Measurements from ENCODE around the gene MSL3B.

The MSL3B gene

DNA sequence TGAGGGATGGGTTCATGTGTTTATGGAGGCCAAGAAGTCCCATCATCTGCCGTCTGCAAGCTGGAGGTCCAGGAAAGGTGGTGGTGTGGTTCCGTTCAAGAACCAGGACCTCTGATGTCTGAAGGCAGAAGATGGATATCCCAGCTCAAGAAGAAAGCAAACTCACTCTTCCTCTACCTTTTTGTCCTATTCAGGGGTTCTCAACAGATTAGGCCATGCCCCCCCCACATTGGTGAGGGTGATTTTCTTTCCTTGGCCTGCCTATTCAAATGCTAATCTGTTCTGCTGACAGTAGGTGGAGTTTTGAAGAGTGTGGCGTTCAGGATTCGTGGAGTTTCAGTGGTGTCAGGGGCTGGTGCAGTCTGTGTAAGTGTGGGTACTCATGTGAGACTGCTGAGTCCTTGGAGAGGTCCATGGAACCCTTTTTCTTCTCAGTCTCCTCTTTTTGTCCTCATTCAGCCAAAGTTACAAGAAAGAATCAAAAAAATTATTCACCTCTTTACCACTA lies 5.9 kb downstream of the MSL3B start:
- Histone ChIP-seq H3K36me3 (ENCODE audit: control insufficient read depth, insufficient read depth, low read length) (no peaks in the 10 kb centered on the region), H3K4me1 (no peaks in the 10 kb centered on the region), H3K79me2 (no peaks in the 10 kb centered on the region), H2AFZ (no peak overlapping the region), H3K9me3 (ENCODE audit: control insufficient read depth, low read length) (no peaks in the 10 kb centered on the region), H3K4me3 (ENCODE audit: low read depth, low read length) (no peak overlapping the region), H3K4me2 (ENCODE audit: low read length) (no peak overlapping the region), H3K27me3 (ENCODE audit: control insufficient read depth, insufficient read depth, low read length) (no peaks in the 10 kb centered on the region), H3K27ac (no peak overlapping the region), H3K9ac (no peak overlapping the region)
- TF ChIP-seq CTCF (IDR thresholded peaks at IDR 0.05) = no peak

GRCh38 chr2:233858331-233858730 lies 9.9 kb downstream of the MSL3B start:
- no peaks in the 10 kb centered on the region for H3K79me2 ChIP-seq
- peaks cover 7% of the 10 kb centered on the region for H3K4me1 ChIP-seq
- no peaks in the 10 kb centered on the region for H3K9me3 ChIP-seq (ENCODE audit: control insufficient read depth, low read length)
- H3K36me3 ChIP-seq (ENCODE audit: control insufficient read depth, insufficient read depth, low read length) = no peaks in the 10 kb centered on the region
- H2AFZ ChIP-seq = no peak overlapping the region
- H3K27ac ChIP-seq = no peak overlapping the region
- no peaks in the 10 kb centered on the region for H3K27me3 ChIP-seq (ENCODE audit: control insufficient read depth, insufficient read depth, low read length)
- H3K4me2 ChIP-seq (ENCODE audit: low read length) = no peak overlapping the region
- H3K9ac ChIP-seq = no peak overlapping the region
- no peak overlapping the region for H3K4me3 ChIP-seq (ENCODE audit: low read depth, low read length)
- TF ChIP-seq CTCF (IDR thresholded peaks at IDR 0.05) = no peak

- H3K79me2 ChIP-seq = no peaks in the 10 kb centered on the region
- no peak overlapping the region for H3K4me3 ChIP-seq (ENCODE audit: low read depth, low read length)
- no peak overlapping the region for H3K4me2 ChIP-seq (ENCODE audit: low read length)
- H3K4me1 ChIP-seq = peaks cover 7% of the 10 kb centered on the region
- H3K27me3 ChIP-seq (ENCODE audit: control insufficient read depth, insufficient read depth, low read length) = no peaks in the 10 kb centered on the region
- no peaks in the 10 kb centered on the region for H3K36me3 ChIP-seq (ENCODE audit: control insufficient read depth, insufficient read depth, low read length)
- H3K9ac ChIP-seq = no peak overlapping the region
- no peaks in the 10 kb centered on the region for H3K9me3 ChIP-seq (ENCODE audit: control insufficient read depth, low read length)
- no peak overlapping the region for H3K27ac ChIP-seq
- TF ChIP-seq CTCF (IDR thresholded peaks at IDR 0.05) = peak; percentile 67
- peak overlapping the region; percentile 41 for H2AFZ ChIP-seq
These were observed 10.6 kb downstream of the MSL3B start for GRCh38 chr2:233857511-233858141.

DNA sequence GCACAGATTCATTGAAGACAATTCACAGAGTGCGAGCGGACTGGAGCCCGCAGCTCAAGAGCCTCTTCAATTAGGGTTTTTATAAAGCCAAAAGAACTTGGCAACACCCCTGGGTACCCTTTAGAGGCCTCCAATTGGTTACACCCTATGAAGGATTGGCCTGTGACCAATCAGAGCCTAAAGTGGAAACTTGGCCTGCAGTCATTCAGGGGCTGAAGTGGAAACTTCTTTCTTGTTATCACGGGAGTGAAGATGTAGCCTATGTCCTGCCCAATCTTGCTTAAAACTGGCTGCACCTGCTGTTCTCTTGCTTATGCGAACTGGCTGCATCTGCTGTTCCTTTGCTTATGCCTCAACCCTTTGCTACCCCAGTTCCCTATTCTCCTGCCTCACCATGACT lies 12.0 kb downstream of the MSL3B start:
- Histone ChIP-seq H3K4me1 (peaks cover 7% of the 10 kb centered on the region), H3K27me3 (ENCODE audit: control insufficient read depth, insufficient read depth, low read length) (no peaks in the 10 kb centered on the region), H3K27ac (no peak overlapping the region), H3K4me3 (ENCODE audit: low read depth, low read length) (no peak overlapping the region), H3K36me3 (ENCODE audit: control insufficient read depth, insufficient read depth, low read length) (no peaks in the 10 kb centered on the region), H3K4me2 (ENCODE audit: low read length) (no peak overlapping the region), H3K9ac (no peak overlapping the region), H3K79me2 (no peaks in the 10 kb centered on the region), H3K9me3 (ENCODE audit: control insufficient read depth, low read length) (no peaks in the 10 kb centered on the region), H2AFZ (peak overlapping the region; percentile 62)
- TF ChIP-seq CTCF (IDR thresholded peaks at IDR 0.05) = no peak

DNA sequence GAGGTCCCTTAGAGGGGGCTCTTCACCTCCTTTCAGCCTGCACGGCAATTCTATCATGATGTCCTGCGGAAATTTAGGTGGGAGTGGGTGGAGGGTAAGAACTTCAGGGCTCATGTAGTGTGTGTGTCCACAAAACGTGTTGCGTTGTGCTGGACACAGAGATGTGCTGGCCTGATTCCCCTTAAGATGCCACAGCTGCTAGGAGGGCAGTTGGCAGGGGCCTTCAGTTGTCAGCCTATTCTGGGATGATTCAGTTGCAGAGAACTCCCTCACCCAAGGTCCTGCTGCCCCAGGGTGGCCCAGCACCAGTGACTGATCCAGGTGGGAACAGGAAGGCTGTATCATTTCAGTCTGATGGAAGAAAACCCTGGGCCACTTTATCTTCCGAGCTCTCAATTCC lies 12.8 kb downstream of the MSL3B start:
- H3K27ac ChIP-seq = no peak overlapping the region
- H3K79me2 ChIP-seq = no peaks in the 10 kb centered on the region
- no peak for TF ChIP-seq CTCF (IDR thresholded peaks at IDR 0.05)
- H3K9ac ChIP-seq = no peak overlapping the region
- H3K4me2 ChIP-seq (ENCODE audit: low read length) = no peak overlapping the region
- peaks cover 7% of the 10 kb centered on the region for H3K4me1 ChIP-seq
- H3K9me3 ChIP-seq (ENCODE audit: control insufficient read depth, low read length) = no peaks in the 10 kb centered on the region
- no peaks in the 10 kb centered on the region for H3K27me3 ChIP-seq (ENCODE audit: control insufficient read depth, insufficient read depth, low read length)
- H3K4me3 ChIP-seq (ENCODE audit: low read depth, low read length) = no peak overlapping the region
- peak overlapping the region; percentile 84 for H2AFZ ChIP-seq
- no peaks in the 10 kb centered on the region for H3K36me3 ChIP-seq (ENCODE audit: control insufficient read depth, insufficient read depth, low read length)

Data from parathyroid adenoma (tissue), 2 donors.